ENCODE results near the gene GMPR. TPM values are rescaled to one million over a fixed set of nuclear protein-coding genes. Genes with fewer than 3 reads are reported as not detected.

The GMPR gene
- total RNA-seq, 1 experiment from 2014 or later = 24.0 TPM

GRCh38 chr6:16336056-16336818 is 97.8 kb downstream of the GMPR start (continued):
- no peak for TF ChIP-seq CTCF (IDR thresholded peaks at IDR 0.05 in 2 of 3, conservative IDR thresholded peaks at IDR 0.05 in 1 of 3; ENCODE audit: borderline replicate concordance in 1 of 3, insufficient read depth in 1 of 3, low read depth in 2 of 3, low read length in 2 of 3)

- ChIA-PET CTCF (no interaction called here), RAD21 (ENCODE audit: low non-redundant PET in 1 of 2, low total read pairs in 2 of 2, uncharacterized antibody in 2 of 2, unreplicated experiment in 2 of 2) (no interaction called here), POLR2A (interaction anchor here (0.9 to 1.1 kb wide), 2 partner anchors 9 to 99 kb away, joined by 3 to 5 read pairs; partner anchors contain the start of gene GMPR)
- no peaks in the 10 kb centered on the region for H3K79me2 ChIP-seq (ENCODE audit: insufficient read depth, low read length)
- DNase-seq (ENCODE audit: low read depth, low spot score) = no peak
- H3K4me1 ChIP-seq (ENCODE audit: control insufficient read depth in 1 of 2, insufficient read depth in 2 of 2, low read length in 2 of 2) = peaks cover 13 to 42% of the 10 kb centered on the region in 2 experiments; a peak in 3 of 4 replicates
- no peak overlapping the region for H3K9ac ChIP-seq (ENCODE audit: low read length)
- H3K27ac ChIP-seq (ENCODE audit: low read depth, low read length) = no peak overlapping the region
- no peaks in the 10 kb centered on the region for H3K9me2 ChIP-seq (ENCODE audit: insufficient read depth)
- TF ChIP-seq SP1 (IDR thresholded peaks at IDR 0.05; ENCODE audit: low read depth) = no peak
- no peak for TF ChIP-seq CEBPB (IDR thresholded peaks at IDR 0.05; ENCODE audit: low read depth)
- TF ChIP-seq ELF1 (IDR thresholded peaks at IDR 0.05; ENCODE audit: borderline replicate concordance, low read depth) = no peak
- TF ChIP-seq JUND (IDR thresholded peaks at IDR 0.05) = no peak
- TF ChIP-seq ZFX (IDR thresholded peaks at IDR 0.05) = no peak
- TF ChIP-seq SRF (IDR thresholded peaks at IDR 0.05; ENCODE audit: low read depth) = no peak
- H3K27me3 ChIP-seq (ENCODE audit: insufficient read depth, low read length) = no peaks in the 10 kb centered on the region
- intact Hi-C loops (cut with micrococcal nuclease) = no loop called here
- H4K20me1 ChIP-seq (ENCODE audit: insufficient read depth) = no peaks in the 10 kb centered on the region
- no peaks in the 10 kb centered on the region for H3K36me3 ChIP-seq (ENCODE audit: control insufficient read depth in 1 of 2, insufficient read depth in 2 of 2, low read length in 2 of 2)
- no peak overlapping the region for H2AFZ ChIP-seq (ENCODE audit: low read depth, low read length, poor library complexity, severe bottlenecking)
- H3K4me2 ChIP-seq (ENCODE audit: low read length) = no peak overlapping the region
- H3K4me3 ChIP-seq (replicated peaks in 1 of 2; ENCODE audit: low read depth in 1 of 2, low read length in 2 of 2) = no peak overlapping the region
- no peak for ATAC-seq
- BruUV-seq (replicated peaks) = no TSS peak
- H3K9me3 ChIP-seq (ENCODE audit: control insufficient read depth in 1 of 2, insufficient read depth in 1 of 2, low read depth in 1 of 2, low read length in 2 of 2) = no peaks in the 10 kb centered on the region
Measured at GRCh38 chr6:16336911-16337294, 98.5 kb downstream of the GMPR start.
